ENCODE measurements around the gene PNRC2. TPM values are rescaled to one million over a fixed set of nuclear protein-coding genes. Genes with fewer than 3 reads are reported as not detected.
"Not testable (repeated sequence)": the region's sequence is repeated elsewhere in the genome, so short reads cannot be mapped to it uniquely, and the experiment has no call there.

PNRC2 gene
- total and polyA plus RNA-seq, 4 donors = 70.7 to 159 (median 89.9) TPM

DNA sequence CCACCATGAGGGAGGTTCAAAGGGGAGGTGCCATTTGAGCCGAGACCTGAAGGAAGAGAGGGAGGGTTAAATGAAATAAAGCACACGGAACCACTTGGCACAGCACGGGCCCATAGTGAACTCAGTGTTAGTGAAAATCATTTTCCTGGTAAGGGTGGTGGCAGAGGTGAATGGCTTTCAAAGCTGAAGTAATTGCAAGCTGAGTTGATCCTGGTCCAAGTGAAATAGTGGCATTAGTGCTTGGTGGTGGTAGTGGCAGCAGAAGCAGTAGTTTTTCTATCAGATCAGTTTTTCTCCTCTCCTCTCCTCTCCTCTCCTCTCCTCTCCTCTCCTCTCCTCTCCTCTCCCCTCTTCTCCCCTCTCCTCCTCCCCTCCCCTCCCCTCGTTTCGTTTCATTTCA is 51.0 kb downstream of the PNRC2 start:
- Histone ChIP-seq H3K27me3 (ENCODE audit: control insufficient read depth in 3 of 3, insufficient read depth in 3 of 3, low read length in 2 of 3) (no peaks in the 10 kb centered on the region), H3K4me3 (no peak overlapping the region), H3K27ac (ENCODE audit: low read depth in 1 of 2, low read length in 1 of 2) (peak overlapping the region in 1 of 2 donors; percentile 45), H3K36me3 (ENCODE audit: control insufficient read depth in 4 of 4, insufficient read depth in 4 of 4, low read length in 4 of 4) (no peaks in the 10 kb centered on the region), H3K4me1 (ENCODE audit: control insufficient read depth in 5 of 5, insufficient read depth in 5 of 5, low read length in 5 of 5) (peaks cover 0 to 4% (median 0%) of the 10 kb centered on the region in 5 donors), H3K9me3 (ENCODE audit: control insufficient read depth in 4 of 4, insufficient read depth in 3 of 4, low read length in 3 of 4) (peaks cover 0 to 3% (median 0%) of the 10 kb centered on the region in 4 donors), H3K9ac (ENCODE audit: insufficient read depth in 1 of 2, low read length in 2 of 2) (no peak overlapping the region)
- TF ChIP-seq, protein P1, sequence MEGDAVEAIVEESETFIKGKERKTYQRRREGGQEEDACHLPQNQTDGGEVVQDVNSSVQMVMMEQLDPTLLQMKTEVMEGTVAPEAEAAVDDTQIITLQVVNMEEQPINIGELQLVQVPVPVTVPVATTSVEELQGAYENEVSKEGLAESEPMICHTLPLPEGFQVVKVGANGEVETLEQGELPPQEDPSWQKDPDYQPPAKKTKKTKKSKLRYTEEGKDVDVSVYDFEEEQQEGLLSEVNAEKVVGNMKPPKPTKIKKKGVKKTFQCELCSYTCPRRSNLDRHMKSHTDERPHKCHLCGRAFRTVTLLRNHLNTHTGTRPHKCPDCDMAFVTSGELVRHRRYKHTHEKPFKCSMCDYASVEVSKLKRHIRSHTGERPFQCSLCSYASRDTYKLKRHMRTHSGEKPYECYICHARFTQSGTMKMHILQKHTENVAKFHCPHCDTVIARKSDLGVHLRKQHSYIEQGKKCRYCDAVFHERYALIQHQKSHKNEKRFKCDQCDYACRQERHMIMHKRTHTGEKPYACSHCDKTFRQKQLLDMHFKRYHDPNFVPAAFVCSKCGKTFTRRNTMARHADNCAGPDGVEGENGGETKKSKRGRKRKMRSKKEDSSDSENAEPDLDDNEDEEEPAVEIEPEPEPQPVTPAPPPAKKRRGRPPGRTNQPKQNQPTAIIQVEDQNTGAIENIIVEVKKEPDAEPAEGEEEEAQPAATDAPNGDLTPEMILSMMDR (IDR thresholded peaks at IDR 0.05; ENCODE audit: control extremely low read depth, extremely low read depth) = no peak
- WGBS, 2 donors = 43 to 77% methylated on average over 3 to 4 of the region's 5 CpGs
- ATAC-seq (ENCODE audit: insufficient read depth, low FRiP score) (no peak), DNase-seq (no peak)

DNA sequence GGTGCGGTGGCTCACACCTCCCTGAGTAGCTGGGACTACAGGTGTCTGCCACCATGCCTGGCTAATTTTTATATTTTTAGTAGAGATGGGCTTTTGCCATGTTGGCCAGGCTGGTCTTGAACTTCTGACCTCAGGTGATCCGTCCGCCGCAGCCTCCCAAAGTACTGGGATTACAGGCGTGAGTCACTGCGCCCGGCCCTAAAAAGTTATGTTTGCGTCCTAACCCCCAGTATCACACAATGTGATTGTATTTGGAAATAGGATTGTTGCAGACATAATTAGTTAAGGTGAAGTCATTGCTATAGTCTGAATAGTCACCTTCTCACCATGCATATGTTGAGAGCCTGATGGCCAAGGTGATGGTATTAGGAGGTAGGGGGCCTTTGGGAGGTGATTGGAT is 53.2 kb downstream of the PNRC2 start:
- not testable (repeated sequence) for H3K27me3 ChIP-seq (ENCODE audit: control insufficient read depth in 3 of 3, insufficient read depth in 3 of 3, low read length in 2 of 3); H3K9me3 ChIP-seq (ENCODE audit: control insufficient read depth in 4 of 4, insufficient read depth in 3 of 4, low read length in 3 of 4); DNase-seq; H3K4me1 ChIP-seq (ENCODE audit: control insufficient read depth in 5 of 5, insufficient read depth in 5 of 5, low read length in 5 of 5); ATAC-seq (ENCODE audit: insufficient read depth, low FRiP score); H3K4me3 ChIP-seq; H3K9ac ChIP-seq (ENCODE audit: insufficient read depth in 1 of 2, low read length in 2 of 2); H3K27ac ChIP-seq (ENCODE audit: low read depth in 1 of 2, low read length in 1 of 2); H3K36me3 ChIP-seq (ENCODE audit: control insufficient read depth in 4 of 4, insufficient read depth in 4 of 4, low read length in 4 of 4)
- WGBS, 2 donors = 97 to 98% methylated on average over 8 of the region's 8 CpGs

Small RNA genes within 50 kb of the gene (small RNA-seq; reads per million reads assigned to genes)
- not detected for gene MIR378F (ENCODE audit: low replicate concordance)

Other genes with a start within 250 kb of the PNRC2 start
- 10 to 100 TPM; 36.2 to 65.0 TPM for gene ELOA, start 216.4 kb upstream of the PNRC2 start, total RNA-seq
- gene ELOA, start 216.4 kb upstream of the PNRC2 start, polyA plus RNA-seq = 10 to 100 TPM; 24.0 to 27.3 TPM
- gene PITHD1, start 181.4 kb upstream of the PNRC2 start, total RNA-seq = 10 to 100 TPM; 44.7 to 55.7 TPM
- gene PITHD1, start 181.4 kb upstream of the PNRC2 start, polyA plus RNA-seq = 10 to 100 TPM; 39.2 to 50.0 TPM
- gene LYPLA2, start 168.7 kb upstream of the PNRC2 start, total RNA-seq = 10 to 100 TPM; 30.9 to 66.8 TPM
- gene LYPLA2, start 168.7 kb upstream of the PNRC2 start, polyA plus RNA-seq = 10 to 100 TPM; 67.1 to 83.1 TPM
- gene GALE, start 159.1 kb upstream of the PNRC2 start, total RNA-seq = 10 to 100 TPM; 21.4 to 83.9 TPM
- gene GALE, start 159.1 kb upstream of the PNRC2 start, polyA plus RNA-seq = 100 to 1,000 TPM in 1 of 2 donors, 10 to 100 TPM in 1; 76.0 to 146 TPM
- gene HMGCL, start 134.4 kb upstream of the PNRC2 start, total RNA-seq = 10 to 100 TPM; 46.6 to 47.6 TPM
- gene HMGCL, start 134.4 kb upstream of the PNRC2 start, polyA plus RNA-seq = 10 to 100 TPM; 33.3 to 41.2 TPM
- 10 to 100 TPM; 31.2 to 39.6 TPM for gene FUCA1, start 91.5 kb upstream of the PNRC2 start, total RNA-seq
- 10 to 100 TPM; 31.5 to 41.1 TPM for gene FUCA1, start 91.5 kb upstream of the PNRC2 start, polyA plus RNA-seq
- gene CNR2, start 46.5 kb upstream of the PNRC2 start, total RNA-seq = under 1 TPM; 0.09 to 0.46 TPM
- under 1 TPM; 0.04 to 0.11 TPM for gene CNR2, start 46.5 kb upstream of the PNRC2 start, polyA plus RNA-seq
- gene SRSF10, start 20.5 kb downstream of the PNRC2 start, total RNA-seq = 100 to 1,000 TPM in 1 of 2 donors, 10 to 100 TPM in 1; 82.6 to 251 TPM
- 10 to 100 TPM; 55.1 to 74.2 TPM for gene SRSF10, start 20.5 kb downstream of the PNRC2 start, polyA plus RNA-seq
- gene MYOM3, start 152.3 kb downstream of the PNRC2 start, total RNA-seq = under 1 TPM; 0.11 to 0.55 TPM
- under 1 TPM; 0.09 to 0.10 TPM for gene MYOM3, start 152.3 kb downstream of the PNRC2 start, polyA plus RNA-seq
- 1 to 10 TPM in 1 of 2 donors, under 1 TPM in 1; 0.17 to 1.0 TPM for gene IL22RA1, start 183.3 kb downstream of the PNRC2 start, total RNA-seq
- gene IL22RA1, start 183.3 kb downstream of the PNRC2 start, polyA plus RNA-seq = under 1 TPM; 0.09 to 0.30 TPM
- gene IFNLR1, start 227.5 kb downstream of the PNRC2 start, total RNA-seq = 1 to 10 TPM; 2.4 to 9.0 TPM
- 1 to 10 TPM; 1.2 to 3.0 TPM for gene IFNLR1, start 227.5 kb downstream of the PNRC2 start, polyA plus RNA-seq